Thyroid gland (tissue), 4 donors: Measurements from ENCODE around the gene SOCS3.

Experiments used
- CTCF ChIP-seq, 6 experiments: fragments of 200-600 bp in 3 of 6; fragments of 450-650 bp in 3 of 6; sonication (generic) in 3 of 6; IDR thresholded peaks; one replicate each; pipeline ENCODE4 v1.5.1; 2016 to 2019; ENCODE audit warnings: antibody characterized with exemption in 6 of 6, mild to moderate bottlenecking in 2 of 6, inconsistent platforms in 1 of 6, moderate library complexity in 1 of 6
- POLR2A ChIP-seq, 2 donors: fragments of 450-650 bp; IDR thresholded peaks; one replicate each; pipeline ENCODE4 v1.6.1; 2017; ENCODE audit warnings: antibody characterized with exemption in 2 of 2, mild to moderate bottlenecking in 2 of 2, moderate library complexity in 1 of 2

GRCh38 chr17:78375401-78376151 is 15.7 kb upstream of the SOCS3 start:
- no peak for TF ChIP-seq CTCF (IDR thresholded peaks at IDR 0.05)
- TF ChIP-seq POLR2A (IDR thresholded peaks at IDR 0.05), result no peak
